ENCODE results near the gene SDCCAG8.
"Not testable (repeated sequence)": the region's sequence is repeated elsewhere in the genome, so short reads cannot be mapped to it uniquely, and the experiment has no call there.

Gene SDCCAG8

GRCh38 chr1:243332440-243332839, 76.6 kb downstream of the SDCCAG8 start:
- no peak for DNase-seq (ENCODE audit: low read depth in 2 of 2)

- no peak for DNase-seq (ENCODE audit: low read depth in 2 of 2)
Observed at GRCh38 chr1:243335292-243335691, 79.5 kb downstream of the SDCCAG8 start.

GRCh38 chr1:243336163-243336562, 80.3 kb downstream of the SDCCAG8 start:
- DNase-seq (ENCODE audit: low read depth in 2 of 2): no peak

- not testable (repeated sequence) for DNase-seq (ENCODE audit: low read depth in 2 of 2)
Observed at GRCh38 chr1:243338848-243339247, 83.0 kb downstream of the SDCCAG8 start.

GRCh38 chr1:243341074-243341473, 85.2 kb downstream of the SDCCAG8 start:
- DNase-seq (ENCODE audit: low read depth in 2 of 2): no peak

- DNase-seq (ENCODE audit: low read depth in 2 of 2): no peak
Observed at GRCh38 chr1:243343970-243344937, 88.4 kb downstream of the SDCCAG8 start.

GRCh38 chr1:243345205-243345604, 89.4 kb downstream of the SDCCAG8 start:
- DNase-seq (ENCODE audit: low read depth in 2 of 2): no peak

- DNase-seq (ENCODE audit: low read depth in 2 of 2): no peak
Observed at GRCh38 chr1:243346016-243346415, 90.2 kb downstream of the SDCCAG8 start.

GRCh38 chr1:243346468-243346867, 90.6 kb downstream of the SDCCAG8 start:
- no peak for DNase-seq (ENCODE audit: low read depth in 2 of 2)

GRCh38 chr1:243348331-243348730, 92.5 kb downstream of the SDCCAG8 start:
- no peak for DNase-seq (ENCODE audit: low read depth in 2 of 2)

GRCh38 chr1:243349128-243349527, 93.3 kb downstream of the SDCCAG8 start:
- no peak for DNase-seq (ENCODE audit: low read depth in 2 of 2)

- DNase-seq (ENCODE audit: low read depth in 2 of 2): no peak
Observed at GRCh38 chr1:243351337-243351736, 95.5 kb downstream of the SDCCAG8 start.

- DNase-seq (ENCODE audit: low read depth in 2 of 2): no peak
Observed at GRCh38 chr1:243354511-243355153, 98.8 kb downstream of the SDCCAG8 start.

- no peak for DNase-seq (ENCODE audit: low read depth in 2 of 2)
Observed at GRCh38 chr1:243363832-243364231, 108.0 kb downstream of the SDCCAG8 start.

GRCh38 chr1:243364330-243364729, 108.5 kb downstream of the SDCCAG8 start:
- no peak for DNase-seq (ENCODE audit: low read depth in 2 of 2)

GRCh38 chr1:243364866-243365265, 109.0 kb downstream of the SDCCAG8 start:
- DNase-seq (ENCODE audit: low read depth in 2 of 2): no peak

GRCh38 chr1:243367314-243367713, 111.5 kb downstream of the SDCCAG8 start:
- DNase-seq (ENCODE audit: low read depth in 2 of 2): no peak

- no peak for DNase-seq (ENCODE audit: low read depth in 2 of 2)
Observed at GRCh38 chr1:243374412-243374811, 118.6 kb downstream of the SDCCAG8 start.

GRCh38 chr1:243375596-243375995, 119.8 kb downstream of the SDCCAG8 start:
- no peak for DNase-seq (ENCODE audit: low read depth in 2 of 2)

GRCh38 chr1:243378669-243379068, 122.8 kb downstream of the SDCCAG8 start:
- DNase-seq (ENCODE audit: low read depth in 2 of 2): no peak

- DNase-seq (ENCODE audit: low read depth in 2 of 2): no peak
Observed at GRCh38 chr1:243379208-243379607, 123.4 kb downstream of the SDCCAG8 start.

- no peak for DNase-seq (ENCODE audit: low read depth in 2 of 2)
Observed at GRCh38 chr1:243379706-243380105, 123.9 kb downstream of the SDCCAG8 start.

GRCh38 chr1:243388276-243388675, 132.4 kb downstream of the SDCCAG8 start:
- no peak for DNase-seq (ENCODE audit: low read depth in 2 of 2)
